Endometrium (tissue), 2 donors: Measurements from ENCODE around the gene CDH12.
"Not testable (repeated sequence)": the region's sequence is repeated elsewhere in the genome, so short reads cannot be mapped to it uniquely, and the experiment has no call there.

ENCODE experiments used
- FAIRE-seq: peaks from 2 replicates; lab custom pipeline; 2012; peaks lifted over from hg19 to GRCh38; lab: Jason Lieb, UNC
- donor health status: control.
- donor health status: control.

The CDH12 gene

GRCh38 chr5:22278164-22278563 is 575.0 kb downstream of the CDH12 start:
- no peak for FAIRE-seq

GRCh38 chr5:22277006-22277405 is 576.1 kb downstream of the CDH12 start:
- FAIRE-seq = no peak

- FAIRE-seq = not testable (repeated sequence)
These were observed 587.3 kb downstream of the CDH12 start for GRCh38 chr5:22265855-22266254.

GRCh38 chr5:22258139-22258538 is 595.0 kb downstream of the CDH12 start:
- no peak for FAIRE-seq

GRCh38 chr5:22250528-22250927 is 602.6 kb downstream of the CDH12 start:
- no peak for FAIRE-seq

GRCh38 chr5:22249209-22249729 is 603.9 kb downstream of the CDH12 start:
- FAIRE-seq = no peak

GRCh38 chr5:22245770-22246169 is 607.4 kb downstream of the CDH12 start:
- FAIRE-seq = no peak

- no peak for FAIRE-seq
These were observed 610.6 kb downstream of the CDH12 start for GRCh38 chr5:22242532-22242931.

- FAIRE-seq = no peak
These were observed 615.1 kb downstream of the CDH12 start for GRCh38 chr5:22238047-22238446.

- no peak for FAIRE-seq
These were observed 626.7 kb downstream of the CDH12 start for GRCh38 chr5:22226423-22226822.

- FAIRE-seq = no peak
These were observed 630.1 kb downstream of the CDH12 start for GRCh38 chr5:22223079-22223478.

GRCh38 chr5:22213703-22214495 is 639.2 kb downstream of the CDH12 start:
- not testable (repeated sequence) for FAIRE-seq

GRCh38 chr5:22212254-22212991 is 640.7 kb downstream of the CDH12 start:
- not testable (repeated sequence) for FAIRE-seq

- FAIRE-seq = not testable (repeated sequence)
These were observed 644.7 kb downstream of the CDH12 start for GRCh38 chr5:22208463-22208862.

- not testable (repeated sequence) for FAIRE-seq
These were observed 664.5 kb downstream of the CDH12 start for GRCh38 chr5:22188651-22189050.

- FAIRE-seq = not testable (repeated sequence)
These were observed 665.4 kb downstream of the CDH12 start for GRCh38 chr5:22187632-22188228.

GRCh38 chr5:22169226-22169625 is 683.9 kb downstream of the CDH12 start:
- not testable (repeated sequence) for FAIRE-seq

GRCh38 chr5:22168704-22169103 is 684.4 kb downstream of the CDH12 start:
- not testable (repeated sequence) for FAIRE-seq

GRCh38 chr5:22165931-22166330 is 687.2 kb downstream of the CDH12 start:
- FAIRE-seq = not testable (repeated sequence)

- not testable (repeated sequence) for FAIRE-seq
These were observed 688.0 kb downstream of the CDH12 start for GRCh38 chr5:22164910-22165748.

GRCh38 chr5:22156953-22157352 is 696.2 kb downstream of the CDH12 start:
- FAIRE-seq = not testable (repeated sequence)

- FAIRE-seq = not testable (repeated sequence)
These were observed 698.4 kb downstream of the CDH12 start for GRCh38 chr5:22154779-22155178.
